Fibroblast of villous mesenchyme (primary cell): ENCODE data around the gene HKDC1. TPM values are rescaled to one million over a fixed set of nuclear protein-coding genes. Genes with fewer than 3 reads are reported as not detected.
"Not testable (repeated sequence)": the region's sequence is repeated elsewhere in the genome, so short reads cannot be mapped to it uniquely, and the experiment has no call there.

Experiments used
- DNase-seq: peaks from one replicate; pipeline ENCODE4 v3.0.0-alpha.2; 2010; ENCODE audit warnings: low read depth
- H3K4me3 ChIP-seq: 2 replicates; pipeline ENCODE4 v1.5.1; 2011; ENCODE audit warnings: low read depth, mild to moderate bottlenecking, low read length
- CTCF ChIP-seq: IDR thresholded peaks from 2 replicates; pipeline ENCODE4 v1.5.1; 2012; ENCODE audit warnings: low read depth, mild to moderate bottlenecking, low read length; ENCODE audit not compliant: insufficient read depth
- total RNA-seq: library from RNA; depleted of rRNA; stranded (reverse); fragments of >200 nt; gene quantifications from 2 replicates; pipeline ENCODE4 v1.2.3, GENCODE V29; 2012

The HKDC1 gene
- total RNA-seq, 1 donor = 0.43 TPM

DNA sequence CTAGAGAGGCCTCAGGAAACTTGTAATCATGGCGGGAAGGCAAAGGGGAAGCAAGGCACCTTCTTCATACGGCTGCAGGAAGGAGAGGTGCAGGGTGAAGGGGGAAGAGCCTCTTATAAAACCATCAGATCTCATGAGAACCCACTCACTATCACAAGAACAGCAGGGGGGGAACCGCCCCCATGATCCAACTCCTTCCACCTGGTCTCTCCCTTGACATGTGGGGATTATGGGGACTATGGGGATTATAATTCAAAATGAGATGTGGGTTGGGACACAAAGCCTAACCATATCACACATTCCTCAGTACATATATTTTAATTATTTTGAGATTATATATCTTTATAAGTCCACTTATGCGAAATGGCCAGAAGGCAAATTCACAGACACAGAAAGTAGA, 67.0 kb downstream of the HKDC1 start:
- no peak for DNase-seq
- no peak for TF ChIP-seq CTCF
- no peak overlapping the region for H3K4me3 ChIP-seq

GRCh38 chr10:69290993-69291392, 70.9 kb downstream of the HKDC1 start:
- no peak overlapping the region for H3K4me3 ChIP-seq
- TF ChIP-seq CTCF = no peak
- no peak for DNase-seq

DNA sequence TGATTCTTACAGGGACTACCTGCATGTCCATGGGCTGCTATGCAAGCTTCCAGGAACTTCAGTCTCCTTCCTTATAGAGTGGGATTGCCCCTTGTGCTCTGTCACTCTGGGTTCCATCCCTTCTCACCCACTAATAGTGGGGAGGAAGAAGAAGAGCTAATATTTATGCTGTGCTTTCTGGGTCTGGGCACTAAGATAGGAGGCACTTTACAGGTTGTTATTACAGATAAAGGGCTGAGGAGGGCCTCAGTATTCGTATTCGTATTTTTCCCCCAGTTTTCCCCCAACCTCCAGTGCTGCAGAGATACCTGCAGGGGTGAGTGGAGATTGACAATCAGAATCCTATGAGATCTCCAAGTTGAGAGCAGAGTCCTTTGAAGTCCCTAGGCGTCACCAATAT, 72.3 kb downstream of the HKDC1 start:
- no peak for DNase-seq
- TF ChIP-seq CTCF = no peak
- H3K4me3 ChIP-seq = no peak overlapping the region

DNA sequence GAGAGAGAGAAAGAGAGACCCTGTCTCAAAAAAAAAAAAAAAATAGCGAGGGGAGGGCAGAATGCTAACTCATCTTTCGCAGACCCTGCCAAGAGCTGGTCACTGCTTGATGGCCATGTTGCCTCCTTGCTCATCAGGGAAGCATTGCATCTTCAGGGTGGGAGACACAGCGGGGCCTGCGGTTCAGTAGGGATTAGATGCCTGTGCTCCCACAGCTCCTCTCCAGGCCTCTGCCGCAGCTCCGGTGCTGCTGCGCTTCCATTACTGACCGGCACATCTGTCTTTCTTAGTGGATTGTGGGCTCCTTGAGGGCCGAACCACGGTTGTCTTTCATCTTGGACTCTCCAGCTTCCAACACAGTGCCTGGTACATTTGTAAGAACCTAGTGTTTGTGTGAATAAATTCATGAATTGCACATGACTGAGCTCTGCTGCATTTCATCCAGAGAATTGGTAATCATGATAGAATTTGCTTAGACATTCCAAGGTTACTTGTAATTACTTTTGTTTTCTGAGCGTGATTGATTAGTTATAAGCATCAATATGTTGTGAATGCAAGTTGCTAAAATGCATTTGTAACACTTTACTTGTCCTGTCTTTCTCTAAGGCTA, 75.0 kb downstream of the HKDC1 start:
- TF ChIP-seq CTCF = no peak
- no peak overlapping the region for H3K4me3 ChIP-seq
- DNase-seq = no peak

DNA sequence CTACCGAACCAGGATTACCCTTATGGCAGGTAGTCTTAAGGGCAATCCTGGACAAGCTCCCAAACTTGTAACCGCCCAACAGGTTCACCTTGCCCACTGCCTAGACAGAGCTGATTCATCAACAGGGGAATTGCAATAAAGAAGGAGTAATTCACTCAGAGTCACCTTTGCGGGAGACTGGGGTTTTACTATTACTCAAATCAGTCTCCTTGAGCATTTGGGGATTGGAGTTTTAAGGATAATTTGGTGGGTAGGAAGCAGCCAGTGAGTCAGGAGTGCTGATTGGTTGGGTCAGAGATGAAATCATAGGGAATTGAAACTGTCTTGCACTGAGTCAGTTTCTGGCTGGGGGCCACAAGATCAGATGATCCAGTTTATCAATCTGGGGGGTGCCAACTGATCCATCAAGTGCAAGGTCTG, 83.5 kb downstream of the HKDC1 start:
- no peak for DNase-seq
- H3K4me3 ChIP-seq = no peak overlapping the region
- TF ChIP-seq CTCF = no peak

DNA sequence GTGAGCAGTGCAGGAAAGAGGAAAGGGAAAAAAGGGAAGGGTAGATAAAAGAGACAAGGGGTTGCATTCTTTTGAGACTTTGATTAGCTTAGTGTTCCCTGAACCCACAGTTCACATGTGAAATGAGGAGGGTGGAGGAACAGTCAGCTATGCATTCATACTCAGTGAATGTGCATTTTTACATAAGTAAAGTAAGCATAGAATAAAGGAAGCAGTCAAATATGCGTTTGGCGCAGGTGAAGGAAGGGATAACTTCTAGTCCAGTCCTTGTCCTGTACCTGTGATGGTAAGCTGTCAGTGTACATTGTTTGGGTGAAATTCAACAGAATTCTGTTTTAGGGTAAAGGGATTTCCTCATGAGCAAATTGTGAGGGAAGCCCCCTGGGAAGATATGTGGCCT, 86.3 kb downstream of the HKDC1 start:
- DNase-seq = no peak
- TF ChIP-seq CTCF = no peak
- no peak overlapping the region for H3K4me3 ChIP-seq

GRCh38 chr10:69307434-69307833, 87.3 kb downstream of the HKDC1 start:
- no peak for TF ChIP-seq CTCF
- H3K4me3 ChIP-seq = no peak overlapping the region

DNA sequence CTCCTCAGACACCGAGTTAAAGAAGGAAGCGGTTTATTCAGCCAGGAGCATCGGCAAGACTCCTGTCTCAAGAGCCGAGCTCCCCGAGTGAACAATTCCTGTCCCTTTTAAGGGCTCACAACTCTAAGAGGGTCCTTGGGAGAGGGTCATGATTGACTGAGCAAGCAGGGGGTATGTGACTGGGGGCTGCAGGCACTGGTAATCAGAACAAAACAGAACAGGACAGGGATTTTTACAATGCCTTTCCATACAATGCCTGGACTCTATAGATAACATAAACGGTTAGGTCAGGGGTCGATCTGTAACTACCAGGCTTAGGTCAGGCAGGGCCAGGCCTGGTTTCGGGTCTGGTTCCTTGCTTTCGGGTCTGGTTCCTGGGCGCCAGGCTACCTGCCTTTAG, 88.2 kb downstream of the HKDC1 start:
- not testable (repeated sequence) for H3K4me3 ChIP-seq, DNase-seq

More at GRCh38 chr10:69307434-69307833, 87.3 kb downstream of the HKDC1 start:
- DNase-seq = no peak
